Natural killer cell (primary cell): Measurements from ENCODE around the gene BRI3. TPM values are rescaled to one million over a fixed set of nuclear protein-coding genes. Genes with fewer than 3 reads are reported as not detected.

Experiments used
- ATAC-seq, 3 donors: fragments of 150-1000 bp in 2 of 3; fragments of 200-7000 bp in 1 of 3; cut with Tn5 transposase; 1 replicate in 1 of 3; 2 replicates in 2 of 3; pipeline ENCODE4 v1.10.0; 2021; ENCODE audit warnings: mild to moderate bottlenecking in 2 of 3, moderate library complexity in 2 of 3
- DNase-seq, 2 donors: peaks; one replicate each; pipeline versions ENCODE4 v3.0.0 to v3.0.0-alpha.2; 2013 to 2021; ENCODE audit warnings: mixed read lengths in 1 of 2
- H3K27ac ChIP-seq: one replicate; pipeline ENCODE4 v1.5.1; 2013; ENCODE audit warnings: mild to moderate bottlenecking, low read length
- H3K27me3 ChIP-seq: one replicate; pipeline ENCODE4 v1.6.1; 2013; ENCODE audit warnings: low read length; ENCODE audit not compliant: control insufficient read depth, insufficient read depth
- H3K36me3 ChIP-seq: one replicate; pipeline ENCODE4 v1.6.1; 2013; ENCODE audit warnings: low read length; ENCODE audit not compliant: control insufficient read depth, insufficient read depth
- H3K4me1 ChIP-seq: one replicate; pipeline ENCODE4 v1.6.1; 2013; ENCODE audit warnings: low read length; ENCODE audit not compliant: control insufficient read depth, insufficient read depth
- H3K4me3 ChIP-seq: one replicate; pipeline ENCODE4 v1.5.1; 2013; ENCODE audit warnings: low read length
- H3K9me3 ChIP-seq: one replicate; pipeline ENCODE4 v1.6.1; 2013; ENCODE audit warnings: low read length; ENCODE audit not compliant: control insufficient read depth, insufficient read depth
- H3K27ac Mint-ChIP-seq, 2 donors: one replicate each; pipeline ENCODE4 v1.8.0; 2022; ENCODE audit warnings: mild to moderate bottlenecking in 2 of 2, mixed read lengths in 2 of 2, moderate library complexity in 1 of 2
- H3K27me3 Mint-ChIP-seq, 2 donors: one replicate each; pipeline ENCODE4 v1.8.0; 2022; ENCODE audit warnings: low read depth in 2 of 2, mixed read lengths in 2 of 2
- H3K36me3 Mint-ChIP-seq: one replicate; pipeline ENCODE4 v1.8.0; 2022; ENCODE audit warnings: mixed read lengths
- H3K4me1 Mint-ChIP-seq, 2 donors: one replicate each; pipeline ENCODE4 v1.8.0; 2022; ENCODE audit warnings: mixed read lengths in 2 of 2
- H3K4me3 Mint-ChIP-seq: one replicate; pipeline ENCODE4 v1.8.0; 2022; ENCODE audit warnings: mild to moderate bottlenecking, moderate library complexity, mixed read lengths
- H3K9me3 Mint-ChIP-seq, 2 donors: one replicate each; pipeline ENCODE4 v1.8.0; 2022; ENCODE audit warnings: mixed read lengths in 2 of 2
- WGBS: methylation state at CpG from one replicate; pipeline ENCODE4 v1.1.7; 2013; ENCODE audit warnings: missing lambda C conversion rate; ENCODE audit not compliant: insufficient coverage; 5-methylcytosine and 5-hydroxymethylcytosine counted together
- intact Hi-C: fragments of 100-400 bp; cut with micrococcal nuclease; formaldehyde crosslinking; loops from one replicate; pipeline ENCODE4 v1.14.2; 2022
- total RNA-seq, 4 donors: library from RNA; stranded (reverse); fragments of 120-200 nt in 1 of 4; gene quantifications; one replicate each; pipeline versions ENCODE4 v1.2.3 to v1.2.4, GENCODE V29; 2013 to 2022
- TF ChIP-seq, protein P1 (sequence below): fragments of 200-600 bp; IDR thresholded peaks from one replicate; pipeline ENCODE4 v1.8.0; 2022; ENCODE audit warnings: antibody characterized with exemption

The BRI3 gene
- total RNA-seq, 3 donors from 2014 or later (not counting 1 experiment from before 2014, with no cell fraction given), result 81.9 to 97.1 (median 90.0) TPM

DNA sequence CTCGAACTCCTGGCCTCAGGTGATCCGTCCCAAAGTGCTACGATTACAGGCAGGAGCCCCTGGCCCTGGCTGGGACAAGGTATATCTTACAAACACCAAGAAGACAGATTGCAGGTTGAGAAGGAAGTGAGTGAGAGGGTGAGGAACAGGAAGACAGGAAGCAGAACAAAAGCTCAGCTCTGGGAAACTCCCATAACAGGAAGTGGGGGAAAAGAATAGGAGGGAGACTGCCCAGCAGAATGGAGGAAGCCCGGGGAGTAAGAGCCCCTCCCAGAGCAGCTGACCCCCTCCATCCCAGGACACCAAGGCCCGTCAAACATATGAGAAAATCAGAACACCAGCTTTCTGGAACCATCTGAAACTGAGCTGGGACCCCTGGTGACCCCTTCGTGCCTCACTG, 32.4 kb upstream of the BRI3 start:
- H3K27me3 Mint-ChIP-seq, result no peaks in the 10 kb centered on the region
- WGBS, result 90% methylated on average over 6 of the region's 6 CpGs
- H3K36me3 Mint-ChIP-seq, result no peaks in the 10 kb centered on the region
- Histone ChIP-seq H3K9me3 (no peaks in the 10 kb centered on the region), H3K27ac (peak overlapping the region; percentile 18), H3K4me3 (no peak overlapping the region), H3K36me3 (peaks cover 14% of the 10 kb centered on the region), H3K4me1 (peaks cover 38% of the 10 kb centered on the region), H3K27me3 (no peaks in the 10 kb centered on the region)
- TF ChIP-seq, protein P1, sequence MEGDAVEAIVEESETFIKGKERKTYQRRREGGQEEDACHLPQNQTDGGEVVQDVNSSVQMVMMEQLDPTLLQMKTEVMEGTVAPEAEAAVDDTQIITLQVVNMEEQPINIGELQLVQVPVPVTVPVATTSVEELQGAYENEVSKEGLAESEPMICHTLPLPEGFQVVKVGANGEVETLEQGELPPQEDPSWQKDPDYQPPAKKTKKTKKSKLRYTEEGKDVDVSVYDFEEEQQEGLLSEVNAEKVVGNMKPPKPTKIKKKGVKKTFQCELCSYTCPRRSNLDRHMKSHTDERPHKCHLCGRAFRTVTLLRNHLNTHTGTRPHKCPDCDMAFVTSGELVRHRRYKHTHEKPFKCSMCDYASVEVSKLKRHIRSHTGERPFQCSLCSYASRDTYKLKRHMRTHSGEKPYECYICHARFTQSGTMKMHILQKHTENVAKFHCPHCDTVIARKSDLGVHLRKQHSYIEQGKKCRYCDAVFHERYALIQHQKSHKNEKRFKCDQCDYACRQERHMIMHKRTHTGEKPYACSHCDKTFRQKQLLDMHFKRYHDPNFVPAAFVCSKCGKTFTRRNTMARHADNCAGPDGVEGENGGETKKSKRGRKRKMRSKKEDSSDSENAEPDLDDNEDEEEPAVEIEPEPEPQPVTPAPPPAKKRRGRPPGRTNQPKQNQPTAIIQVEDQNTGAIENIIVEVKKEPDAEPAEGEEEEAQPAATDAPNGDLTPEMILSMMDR, result no peak
- H3K4me3 Mint-ChIP-seq, result peak overlapping the region; percentile 35
- peaks cover 38 to 42% of the 10 kb centered on the region in 2 donors for H3K4me1 Mint-ChIP-seq
- H3K27ac Mint-ChIP-seq, result peak overlapping the region; percentile 36 to 99
- intact Hi-C loops, result no loop called here
- ATAC-seq (no peak), DNase-seq (peak in 1 of 2 donors; percentile 43)
- H3K9me3 Mint-ChIP-seq, result no peaks in the 10 kb centered on the region

DNA sequence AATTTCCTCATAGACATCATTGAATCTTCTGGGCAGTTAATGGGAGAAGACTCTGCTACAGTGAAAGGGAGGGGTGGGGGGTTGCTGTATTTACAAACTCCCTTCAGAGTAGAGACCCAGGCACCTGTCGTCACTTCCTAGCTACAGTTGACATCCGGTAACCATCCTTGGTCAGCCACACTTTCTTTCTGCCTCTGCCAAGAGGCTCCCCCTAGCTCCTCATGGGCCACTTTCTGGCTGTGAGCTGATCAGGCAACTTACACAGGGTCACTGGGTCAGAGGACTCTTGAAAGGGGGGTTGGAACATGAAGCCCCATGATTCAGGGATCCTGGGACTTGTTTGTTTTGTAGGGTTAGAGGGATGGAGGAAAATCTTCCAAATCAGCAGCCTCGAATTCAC, 30.7 kb upstream of the BRI3 start:
- TF ChIP-seq, protein P1, result no peak
- Mint-ChIP-seq H3K9me3 (no peaks in the 10 kb centered on the region), H3K27me3 (no peaks in the 10 kb centered on the region), H3K27ac (peak overlapping the region; percentile 86 to 99), H3K4me3 (peak overlapping the region; percentile 94), H3K4me1 (peaks cover 49 to 51% of the 10 kb centered on the region in 2 donors), H3K36me3 (no peaks in the 10 kb centered on the region)
- ATAC-seq, result no peak
- Histone ChIP-seq H3K4me1 (peaks cover 42% of the 10 kb centered on the region), H3K27ac (peak overlapping the region; percentile 71), H3K36me3 (no peaks in the 10 kb centered on the region), H3K27me3 (no peaks in the 10 kb centered on the region), H3K9me3 (no peaks in the 10 kb centered on the region), H3K4me3 (peak overlapping the region; percentile 83)
- peak in 1 of 2 donors; percentile 79 for DNase-seq
- intact Hi-C loops, result loop anchor here (10.0 kb wide), 1 partner anchor 116 kb away; no protein-coding TSS in a partner anchor
- 56% methylated on average over 3 of the region's 3 CpGs for WGBS

DNA sequence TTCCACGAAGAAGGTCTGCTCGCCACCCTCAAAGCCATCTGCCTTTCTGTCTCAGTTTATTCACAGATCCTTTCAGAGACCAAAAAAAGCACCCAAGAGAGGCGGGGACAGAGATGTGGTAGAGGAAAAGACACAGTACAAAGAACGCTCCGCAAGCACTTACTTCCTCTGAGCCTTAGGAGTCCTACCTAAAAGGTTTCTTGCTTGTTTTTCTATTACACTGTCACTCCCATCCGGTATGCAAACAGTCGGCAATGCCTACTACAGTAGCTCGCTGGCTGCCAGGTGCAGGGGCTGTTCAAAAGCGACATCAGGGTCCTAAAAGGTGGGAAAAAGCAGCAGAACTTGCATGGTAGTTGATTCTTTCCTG, 30.3 kb upstream of the BRI3 start:
- peak; percentile 5 to 38 (median 11) for ATAC-seq
- no peaks in the 10 kb centered on the region for H3K9me3 Mint-ChIP-seq
- Histone ChIP-seq H3K27me3 (no peaks in the 10 kb centered on the region), H3K9me3 (no peaks in the 10 kb centered on the region), H3K4me3 (peak overlapping the region; percentile 83), H3K27ac (peak overlapping the region; percentile 71), H3K4me1 (peaks cover 42% of the 10 kb centered on the region), H3K36me3 (no peaks in the 10 kb centered on the region)
- WGBS, result 10% methylated on average over 8 of the region's 9 CpGs
- peak in 1 of 2 donors; percentile 82 for DNase-seq
- H3K27me3 Mint-ChIP-seq, result no peaks in the 10 kb centered on the region
- peaks cover 50 to 54% of the 10 kb centered on the region in 2 donors for H3K4me1 Mint-ChIP-seq
- intact Hi-C loops, result loop anchor here (10.0 kb wide), 1 partner anchor 116 kb away; no protein-coding TSS in a partner anchor
- TF ChIP-seq, protein P1, result no peak
- H3K27ac Mint-ChIP-seq, result peak overlapping the region; percentile 86 to 99
- no peaks in the 10 kb centered on the region for H3K36me3 Mint-ChIP-seq
- peak overlapping the region; percentile 94 for H3K4me3 Mint-ChIP-seq
